ENCODE measurements around the gene PRAMEF12.

Gene PRAMEF12

GRCh38 chr1:12761781-12762180, 11.8 kb upstream of the PRAMEF12 start:
- TF ChIP-seq BACH2 (CRISPR knock-in tag; IDR thresholded peaks at IDR 0.05; ENCODE audit: borderline replicate concordance) (no peak), GLIS3 (CRISPR knock-in tag; IDR thresholded peaks at IDR 0.05) (no peak), ZNF70 (CRISPR knock-in tag; IDR thresholded peaks at IDR 0.05) (no peak), SNAI2 (CRISPR knock-in tag; IDR thresholded peaks at IDR 0.05) (no peak), ZFP3 (CRISPR knock-in tag; IDR thresholded peaks at IDR 0.05) (no peak)
- no peak for ATAC-seq

- no peak for TF ChIP-seq TSHZ2 (CRISPR knock-in tag; IDR thresholded peaks at IDR 0.05)
- no peak for TF ChIP-seq ARNTL (CRISPR knock-in tag; IDR thresholded peaks at IDR 0.05; ENCODE audit: borderline replicate concordance, low read depth)
- no peak for TF ChIP-seq GLIS3 (CRISPR knock-in tag; IDR thresholded peaks at IDR 0.05)
- TF ChIP-seq, protein P1, sequence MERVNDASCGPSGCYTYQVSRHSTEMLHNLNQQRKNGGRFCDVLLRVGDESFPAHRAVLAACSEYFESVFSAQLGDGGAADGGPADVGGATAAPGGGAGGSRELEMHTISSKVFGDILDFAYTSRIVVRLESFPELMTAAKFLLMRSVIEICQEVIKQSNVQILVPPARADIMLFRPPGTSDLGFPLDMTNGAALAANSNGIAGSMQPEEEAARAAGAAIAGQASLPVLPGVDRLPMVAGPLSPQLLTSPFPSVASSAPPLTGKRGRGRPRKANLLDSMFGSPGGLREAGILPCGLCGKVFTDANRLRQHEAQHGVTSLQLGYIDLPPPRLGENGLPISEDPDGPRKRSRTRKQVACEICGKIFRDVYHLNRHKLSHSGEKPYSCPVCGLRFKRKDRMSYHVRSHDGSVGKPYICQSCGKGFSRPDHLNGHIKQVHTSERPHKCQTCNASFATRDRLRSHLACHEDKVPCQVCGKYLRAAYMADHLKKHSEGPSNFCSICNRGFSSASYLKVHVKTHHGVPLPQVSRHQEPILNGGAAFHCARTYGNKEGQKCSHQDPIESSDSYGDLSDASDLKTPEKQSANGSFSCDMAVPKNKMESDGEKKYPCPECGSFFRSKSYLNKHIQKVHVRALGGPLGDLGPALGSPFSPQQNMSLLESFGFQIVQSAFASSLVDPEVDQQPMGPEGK (CRISPR knock-in tag; IDR thresholded peaks at IDR 0.05; ENCODE audit: borderline replicate concordance): no peak
- TF ChIP-seq ZFP30 (CRISPR knock-in tag; IDR thresholded peaks at IDR 0.05): no peak
- TF ChIP-seq ESRRG (CRISPR knock-in tag; IDR thresholded peaks at IDR 0.05): no peak
- TF ChIP-seq PPARA (CRISPR knock-in tag; IDR thresholded peaks at IDR 0.05; ENCODE audit: borderline replicate concordance): no peak
- no peak for TF ChIP-seq ZC3H10 (CRISPR knock-in tag; IDR thresholded peaks at IDR 0.05)
- no peak for TF ChIP-seq OSR1 (CRISPR knock-in tag; IDR thresholded peaks at IDR 0.05)
- no peak for TF ChIP-seq BACH2 (CRISPR knock-in tag; IDR thresholded peaks at IDR 0.05; ENCODE audit: borderline replicate concordance)
- ATAC-seq: no peak
Observed at GRCh38 chr1:12762766-12763165, 10.8 kb upstream of the PRAMEF12 start.

DNA sequence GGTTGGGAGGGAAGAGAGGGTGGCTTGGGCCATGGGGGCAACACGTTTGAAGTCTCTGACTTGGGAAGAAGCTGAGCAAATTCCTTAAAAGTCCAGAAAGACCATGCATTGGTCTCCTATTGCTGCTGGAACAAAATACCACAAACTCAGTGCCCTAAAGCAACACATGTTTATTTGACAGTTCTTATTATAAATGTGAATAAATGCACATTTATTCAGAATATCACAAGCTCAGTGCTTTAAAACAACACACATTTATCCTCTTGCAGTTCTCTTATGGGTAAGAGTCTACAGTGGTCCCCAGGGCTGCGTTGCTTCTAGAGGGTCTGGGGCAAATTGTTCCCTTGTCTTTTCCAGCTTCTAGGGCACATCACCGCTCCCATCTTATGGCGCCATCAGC, 10.1 kb upstream of the PRAMEF12 start:
- no peak for TF ChIP-seq ZFP30 (CRISPR knock-in tag; IDR thresholded peaks at IDR 0.05)
- TF ChIP-seq BACH2 (CRISPR knock-in tag; IDR thresholded peaks at IDR 0.05; ENCODE audit: borderline replicate concordance): no peak
- no peak for TF ChIP-seq TSHZ2 (CRISPR knock-in tag; IDR thresholded peaks at IDR 0.05)
- TF ChIP-seq SNAI2 (CRISPR knock-in tag; IDR thresholded peaks at IDR 0.05): no peak
- TF ChIP-seq RARB (CRISPR knock-in tag; IDR thresholded peaks at IDR 0.05): no peak
- no peak for TF ChIP-seq ZNF565 (CRISPR knock-in tag; conservative IDR thresholded peaks at IDR 0.05; ENCODE audit: low read depth)
- TF ChIP-seq, protein P1 (CRISPR knock-in tag; IDR thresholded peaks at IDR 0.05; ENCODE audit: borderline replicate concordance): no peak
- TF ChIP-seq ESRRG (CRISPR knock-in tag; IDR thresholded peaks at IDR 0.05): no peak
- TF ChIP-seq OSR1 (CRISPR knock-in tag; IDR thresholded peaks at IDR 0.05): no peak
- no peak for TF ChIP-seq ZNF8 (CRISPR knock-in tag; IDR thresholded peaks at IDR 0.05)
- TF ChIP-seq, protein P2, sequence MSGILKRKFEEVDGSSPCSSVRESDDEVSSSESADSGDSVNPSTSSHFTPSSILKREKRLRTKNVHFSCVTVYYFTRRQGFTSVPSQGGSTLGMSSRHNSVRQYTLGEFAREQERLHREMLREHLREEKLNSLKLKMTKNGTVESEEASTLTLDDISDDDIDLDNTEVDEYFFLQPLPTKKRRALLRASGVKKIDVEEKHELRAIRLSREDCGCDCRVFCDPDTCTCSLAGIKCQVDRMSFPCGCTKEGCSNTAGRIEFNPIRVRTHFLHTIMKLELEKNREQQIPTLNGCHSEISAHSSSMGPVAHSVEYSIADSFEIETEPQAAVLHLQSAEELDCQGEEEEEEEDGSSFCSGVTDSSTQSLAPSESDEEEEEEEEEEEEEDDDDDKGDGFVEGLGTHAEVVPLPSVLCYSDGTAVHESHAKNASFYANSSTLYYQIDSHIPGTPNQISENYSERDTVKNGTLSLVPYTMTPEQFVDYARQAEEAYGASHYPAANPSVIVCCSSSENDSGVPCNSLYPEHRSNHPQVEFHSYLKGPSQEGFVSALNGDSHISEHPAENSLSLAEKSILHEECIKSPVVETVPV (CRISPR knock-in tag; IDR thresholded peaks at IDR 0.05): no peak
- no peak for ATAC-seq

Measured in SK-N-SH treated with all-trans-retinoic acid at 6 μM for 48 hours (cell line).